ENCODE results near the gene VANGL1.
"Not testable (repeated sequence)": the region's sequence is repeated elsewhere in the genome, so short reads cannot be mapped to it uniquely, and the experiment has no call there.

Gene VANGL1

GRCh38 chr1:115641762-115642167 is at the start of gene VANGL1:
VANGL1 (plus strand) TSS chr1:115641970; CDS start chr1:115651414, 9,444 bp downstream.
- DNase-seq (ENCODE audit: low read depth in 2 of 2) = no peak

GRCh38 chr1:115592264-115592663 is 49.5 kb upstream of the VANGL1 start:
- DNase-seq (ENCODE audit: low read depth in 2 of 2) = no peak

GRCh38 chr1:115593365-115594259 is 48.2 kb upstream of the VANGL1 start:
- no peak for DNase-seq (ENCODE audit: low read depth in 2 of 2)

- DNase-seq (ENCODE audit: low read depth in 2 of 2) = no peak
These were observed 47.2 kb upstream of the VANGL1 start for GRCh38 chr1:115594600-115594999.

- peak; percentile 21 to 55 for DNase-seq (ENCODE audit: low read depth in 2 of 2)
These were observed 46.3 kb upstream of the VANGL1 start for GRCh38 chr1:115595279-115596079.

DNA sequence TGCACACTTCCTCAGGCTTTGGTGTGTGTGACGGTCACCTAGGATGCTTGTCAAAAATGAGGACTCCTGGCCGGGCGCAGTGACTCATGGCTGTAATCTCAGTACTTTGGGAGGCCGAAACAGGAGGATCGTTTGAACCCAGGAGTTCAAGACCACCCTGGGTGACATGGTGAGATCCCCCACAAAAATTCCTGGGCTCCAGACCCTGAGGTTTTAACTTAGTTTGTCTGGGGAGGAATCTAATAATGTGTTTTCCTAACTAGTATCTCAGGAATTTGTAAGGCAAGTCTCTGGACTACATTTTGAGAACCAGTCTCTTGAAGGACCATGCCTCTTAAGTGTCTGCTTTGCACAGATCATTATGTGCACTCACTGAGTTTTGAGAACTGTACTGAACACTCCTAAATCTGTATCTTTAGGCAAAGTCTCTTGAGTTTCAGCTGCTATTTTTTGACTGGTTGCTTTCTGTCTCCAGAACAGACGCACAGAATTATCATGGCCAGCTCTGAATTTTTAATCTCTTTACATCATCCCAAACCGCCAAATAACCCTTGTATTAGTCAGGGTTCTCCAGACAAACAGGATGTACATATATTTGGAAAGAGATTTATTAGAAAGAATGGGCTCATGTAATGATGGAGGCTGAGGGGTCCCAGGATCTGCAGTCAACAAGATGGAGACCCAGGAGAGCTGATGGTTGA is 45.5 kb upstream of the VANGL1 start:
- DNase-seq (ENCODE audit: low read depth in 2 of 2) = no peak

DNA sequence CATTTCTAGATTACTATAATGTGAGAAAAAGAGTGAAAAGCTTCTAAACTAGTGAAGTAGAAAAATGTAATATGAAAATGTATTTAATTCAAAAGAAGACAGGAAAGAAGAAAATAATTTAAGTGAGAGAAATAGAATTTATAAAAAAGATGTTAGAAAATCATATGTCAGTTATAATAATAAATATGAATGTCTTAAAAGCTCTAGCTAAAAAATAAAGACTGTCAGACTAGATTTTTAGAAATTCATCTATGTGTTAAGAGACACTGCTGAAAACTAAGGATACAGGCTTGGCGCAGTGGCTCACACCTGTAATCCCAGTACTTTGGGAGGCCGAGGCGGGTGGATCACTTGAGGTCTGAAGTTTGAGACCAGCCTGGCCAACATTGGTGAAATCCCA is 37.3 kb upstream of the VANGL1 start:
- no peak for DNase-seq (ENCODE audit: low read depth in 2 of 2)

DNA sequence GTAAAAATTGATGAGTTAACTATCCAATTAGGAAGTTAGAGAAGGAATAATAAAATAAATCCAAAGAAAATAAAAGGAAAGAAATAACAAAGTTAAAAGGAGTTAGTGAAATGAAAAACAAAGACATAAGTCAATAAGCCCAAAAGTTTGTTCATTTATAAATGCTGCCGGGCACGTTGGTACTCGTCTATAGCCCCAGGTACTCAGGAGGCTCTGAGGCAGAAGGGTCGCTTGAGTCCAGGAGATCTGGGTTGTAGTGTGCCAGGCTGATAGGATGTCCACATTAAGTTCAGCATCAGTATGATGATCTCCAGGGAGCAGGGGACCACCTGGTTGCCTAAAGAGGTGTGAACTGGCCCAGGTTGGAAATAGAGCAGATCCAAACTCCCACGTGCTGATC is 35.5 kb upstream of the VANGL1 start:
- DNase-seq (ENCODE audit: low read depth in 2 of 2) = no peak

DNA sequence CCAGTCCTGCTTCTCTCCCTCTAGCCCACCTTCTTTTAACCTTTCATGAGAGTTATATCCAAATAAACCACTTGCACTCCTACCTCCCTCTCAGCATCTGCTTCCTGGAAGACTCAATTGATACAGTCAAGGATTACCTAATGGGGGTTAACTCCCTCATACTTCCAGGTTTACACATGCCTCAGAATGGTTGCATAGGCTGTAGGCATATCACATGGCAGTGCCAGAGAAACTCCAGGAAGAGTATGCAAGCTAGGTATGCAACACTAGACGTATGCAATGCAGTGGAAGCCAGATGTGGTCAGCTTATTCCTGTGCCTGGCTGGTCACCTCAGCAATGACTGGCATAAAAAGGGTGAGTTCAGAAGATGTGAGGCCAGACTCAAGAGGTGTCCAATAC is 32.7 kb upstream of the VANGL1 start:
- no peak for DNase-seq (ENCODE audit: low read depth in 2 of 2)

DNA sequence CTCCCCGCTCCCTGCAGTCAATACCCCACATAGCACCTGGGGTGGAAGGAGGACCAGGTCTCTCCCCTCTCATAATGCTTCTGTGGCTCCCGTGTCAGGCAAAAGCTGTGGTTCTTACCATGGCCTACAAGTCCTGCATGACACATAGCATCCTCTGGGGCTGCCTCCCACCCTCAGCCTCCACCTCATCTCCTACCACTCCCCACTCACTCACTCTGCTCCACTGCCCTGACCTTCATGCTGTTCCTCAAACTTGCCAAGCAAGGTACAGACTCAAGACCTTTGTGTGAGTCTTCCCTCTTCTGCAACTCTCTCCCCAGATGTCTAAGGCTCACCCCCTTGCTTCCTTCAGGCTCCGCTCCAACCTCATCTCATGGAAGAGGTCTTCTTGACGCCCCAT is 28.0 kb upstream of the VANGL1 start:
- DNase-seq (ENCODE audit: low read depth in 2 of 2) = no peak

- no peak for DNase-seq (ENCODE audit: low read depth in 2 of 2)
These were observed 21.3 kb upstream of the VANGL1 start for GRCh38 chr1:115620453-115620852.

DNA sequence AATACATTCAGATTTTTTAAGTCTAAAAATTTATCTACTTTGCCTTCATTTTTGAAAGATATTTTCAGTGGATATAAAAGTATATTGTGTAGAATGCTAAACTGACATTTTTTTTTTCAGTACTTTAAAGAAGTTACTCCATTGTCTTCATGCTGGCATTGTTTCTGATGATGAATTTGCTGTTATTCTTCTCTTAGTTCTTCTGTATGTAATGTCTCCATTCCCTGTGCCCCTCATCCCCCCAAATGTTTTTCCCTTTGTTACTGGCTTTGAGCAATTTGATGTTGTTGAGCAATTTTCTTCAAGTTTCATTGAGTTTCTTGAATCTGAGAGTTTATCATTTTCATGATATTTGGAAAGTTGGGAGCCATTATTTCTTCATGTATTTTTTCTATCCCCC is 20.8 kb upstream of the VANGL1 start:
- no peak for DNase-seq (ENCODE audit: low read depth in 2 of 2)

DNA sequence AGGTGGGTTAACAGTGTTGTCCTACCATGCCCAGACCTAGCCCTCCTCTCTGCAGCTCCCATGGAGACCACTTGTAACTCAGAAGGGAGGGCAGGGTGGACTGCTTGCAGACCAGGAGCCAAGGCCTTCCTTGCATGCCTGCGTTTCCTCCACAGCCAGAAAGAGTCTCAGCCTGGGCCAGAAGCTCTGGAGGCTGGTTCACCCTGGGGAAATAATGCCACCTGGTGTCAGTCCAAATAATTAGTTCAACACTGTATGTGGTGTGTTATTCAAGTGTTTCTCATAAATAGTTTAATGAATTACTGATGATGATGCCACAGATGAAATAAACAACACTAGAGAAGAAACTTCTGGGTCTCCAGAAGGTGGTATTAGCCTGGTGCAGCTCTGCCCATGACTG is 16.9 kb upstream of the VANGL1 start:
- no peak for DNase-seq (ENCODE audit: low read depth in 2 of 2)

GRCh38 chr1:115630342-115630741 is 11.4 kb upstream of the VANGL1 start:
- DNase-seq (ENCODE audit: low read depth in 2 of 2) = no peak

- no peak for DNase-seq (ENCODE audit: low read depth in 2 of 2)
These were observed 9.3 kb upstream of the VANGL1 start for GRCh38 chr1:115632251-115633026.

DNA sequence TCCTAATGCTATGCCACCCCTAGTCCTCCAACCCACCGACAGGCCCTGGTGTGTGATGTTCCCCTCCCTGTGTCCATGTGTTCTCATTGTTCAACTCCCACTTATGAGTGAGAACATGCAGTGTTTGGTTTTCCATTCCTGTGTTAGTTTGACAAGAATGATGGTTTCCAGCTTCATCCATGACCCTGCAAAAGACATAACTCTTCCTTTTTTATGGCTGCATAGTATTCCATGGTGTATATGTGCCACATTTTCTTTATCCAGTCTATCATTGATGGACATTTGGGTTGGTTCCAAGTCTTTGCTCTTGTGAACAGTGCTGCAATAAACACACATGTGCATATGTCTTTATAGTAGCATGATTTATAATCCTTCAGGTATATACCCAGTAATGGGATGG is 8.2 kb upstream of the VANGL1 start:
- DNase-seq (ENCODE audit: low read depth in 2 of 2) = not testable (repeated sequence)

DNA sequence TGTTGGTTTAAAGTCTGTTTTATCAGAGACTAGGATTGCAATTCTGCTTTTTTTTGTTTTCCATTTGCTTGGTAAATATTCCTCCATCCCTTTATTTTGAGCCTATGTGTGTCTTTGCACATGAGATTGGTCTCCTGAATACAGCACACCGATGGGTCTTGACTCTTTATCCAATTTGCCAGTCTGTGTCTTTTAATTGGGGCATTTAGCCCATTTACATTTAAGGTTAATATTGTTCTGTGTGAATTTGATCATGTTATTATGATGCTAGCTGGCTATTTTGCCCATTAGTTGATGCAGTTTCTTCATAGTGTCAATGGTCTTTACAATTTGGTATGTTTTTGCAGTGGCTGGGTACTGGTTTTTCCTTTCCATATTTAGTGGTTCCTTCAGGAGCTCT is 4.5 kb upstream of the VANGL1 start:
- not testable (repeated sequence) for DNase-seq (ENCODE audit: low read depth in 2 of 2)

- DNase-seq (ENCODE audit: low read depth in 2 of 2) = no peak
These were observed 1.4 kb upstream of the VANGL1 start for GRCh38 chr1:115640384-115640783.

GRCh38 chr1:115642168-115643072 is 650 bp downstream of the VANGL1 start:
- no peak for DNase-seq (ENCODE audit: low read depth in 2 of 2)

DNA sequence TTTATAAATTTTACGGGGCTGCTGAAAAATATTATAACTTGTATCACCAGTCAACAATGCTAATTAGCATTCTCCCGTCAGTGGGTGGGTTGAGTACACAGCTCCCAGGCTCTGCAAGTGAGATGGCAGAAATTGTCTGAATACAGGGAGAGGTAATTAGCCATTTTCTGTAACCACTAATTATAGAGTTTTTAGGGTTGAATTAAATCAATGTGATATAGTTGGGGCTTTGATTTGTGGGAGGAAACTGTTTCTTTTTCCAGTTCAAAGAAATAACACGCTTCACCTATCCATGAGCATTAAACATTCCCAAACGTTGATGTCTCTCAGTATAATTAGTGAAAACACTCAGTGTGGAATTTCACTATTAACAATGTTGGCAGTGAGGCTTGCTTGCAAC is 1.5 kb downstream of the VANGL1 start:
- DNase-seq (ENCODE audit: low read depth in 2 of 2) = no peak
